ENCODE results near the gene GP1BA. TPM values are rescaled to one million over a fixed set of nuclear protein-coding genes. Genes with fewer than 3 reads are reported as not detected.

GP1BA gene
- total and polyA plus RNA-seq, 11 donors: 0.06 to 0.35 (median 0.20) TPM; not detected in 6

DNA sequence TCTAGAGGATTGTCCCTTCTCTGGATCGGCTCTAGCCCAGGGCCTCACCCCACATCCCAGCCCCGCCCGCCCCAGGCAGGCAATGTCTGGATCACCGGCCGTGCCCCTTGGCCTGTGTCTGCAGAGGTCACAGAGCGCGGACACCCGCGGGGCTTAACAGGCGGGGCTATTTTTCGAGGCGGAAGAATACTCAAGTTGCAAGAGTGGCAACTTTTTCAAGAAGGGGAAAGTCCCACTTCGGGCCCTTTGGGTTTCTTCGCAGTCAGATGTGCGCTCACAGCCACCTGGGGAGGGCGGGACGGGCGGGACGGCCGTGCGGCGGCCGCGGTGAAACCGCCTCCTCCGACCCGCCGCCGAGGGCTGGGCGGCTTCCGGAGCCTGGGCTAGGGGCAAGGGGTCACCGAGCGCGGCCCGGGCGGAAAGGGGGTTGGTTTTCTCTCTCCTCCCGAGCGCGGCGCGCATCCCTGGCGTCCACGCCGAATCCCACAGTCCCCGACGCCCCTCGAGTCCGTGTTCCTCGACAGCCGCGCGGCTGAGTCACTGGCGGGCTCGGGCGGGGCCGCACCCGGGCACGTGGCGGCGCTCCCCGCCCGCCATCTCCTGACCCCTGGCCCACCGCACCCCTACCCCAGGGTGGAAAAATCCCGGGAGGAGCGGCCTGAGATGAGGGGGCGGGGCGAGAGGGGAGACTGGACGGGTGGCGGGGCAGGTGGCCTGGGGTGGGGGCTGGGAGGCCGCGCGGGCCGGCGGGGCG, 17.4 kb downstream of the GP1BA start:
- no peak for TF ChIP-seq POLR2A (IDR thresholded peaks at IDR 0.05)
- TF ChIP-seq, protein P1, sequence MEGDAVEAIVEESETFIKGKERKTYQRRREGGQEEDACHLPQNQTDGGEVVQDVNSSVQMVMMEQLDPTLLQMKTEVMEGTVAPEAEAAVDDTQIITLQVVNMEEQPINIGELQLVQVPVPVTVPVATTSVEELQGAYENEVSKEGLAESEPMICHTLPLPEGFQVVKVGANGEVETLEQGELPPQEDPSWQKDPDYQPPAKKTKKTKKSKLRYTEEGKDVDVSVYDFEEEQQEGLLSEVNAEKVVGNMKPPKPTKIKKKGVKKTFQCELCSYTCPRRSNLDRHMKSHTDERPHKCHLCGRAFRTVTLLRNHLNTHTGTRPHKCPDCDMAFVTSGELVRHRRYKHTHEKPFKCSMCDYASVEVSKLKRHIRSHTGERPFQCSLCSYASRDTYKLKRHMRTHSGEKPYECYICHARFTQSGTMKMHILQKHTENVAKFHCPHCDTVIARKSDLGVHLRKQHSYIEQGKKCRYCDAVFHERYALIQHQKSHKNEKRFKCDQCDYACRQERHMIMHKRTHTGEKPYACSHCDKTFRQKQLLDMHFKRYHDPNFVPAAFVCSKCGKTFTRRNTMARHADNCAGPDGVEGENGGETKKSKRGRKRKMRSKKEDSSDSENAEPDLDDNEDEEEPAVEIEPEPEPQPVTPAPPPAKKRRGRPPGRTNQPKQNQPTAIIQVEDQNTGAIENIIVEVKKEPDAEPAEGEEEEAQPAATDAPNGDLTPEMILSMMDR (IDR thresholded peaks at IDR 0.05): no peak
- WGBS, 4 donors: 0 to 1% (median 1%) methylated on average over 42 to 75 of the region's 75 CpGs
- Histone ChIP-seq H3K27me3 (no peaks in the 10 kb centered on the region), H3K9me3 (no peaks in the 10 kb centered on the region), H3K36me3 (peaks cover 0 to 25% (median 23%) of the 10 kb centered on the region in 9 donors), H3K4me3 (peak overlapping the region; percentile 42 to 100 (median 98)), H3K4me1 (peaks cover 11 to 76% (median 41%) of the 10 kb centered on the region in 12 donors), H3K27ac (peak overlapping the region; percentile 96 to 100 (median 99))
- intact Hi-C loops (cut with DNase I): loop anchor here in 7 of 10 donors (1.0 to 5.0 kb wide), 5 partner anchors 17 to 47 kb away; partner anchors contain the start of genes SPAG7 (in 6 of the 7), CAMTA2 (in 1 of the 7), INCA1 (in 1 of the 7) and KIF1C (in 1 of the 7)
- ATAC-seq: peak; percentile 10 to 33 (median 25)
- DNase-seq: peak; percentile 77 to 87 (median 82)

DNA sequence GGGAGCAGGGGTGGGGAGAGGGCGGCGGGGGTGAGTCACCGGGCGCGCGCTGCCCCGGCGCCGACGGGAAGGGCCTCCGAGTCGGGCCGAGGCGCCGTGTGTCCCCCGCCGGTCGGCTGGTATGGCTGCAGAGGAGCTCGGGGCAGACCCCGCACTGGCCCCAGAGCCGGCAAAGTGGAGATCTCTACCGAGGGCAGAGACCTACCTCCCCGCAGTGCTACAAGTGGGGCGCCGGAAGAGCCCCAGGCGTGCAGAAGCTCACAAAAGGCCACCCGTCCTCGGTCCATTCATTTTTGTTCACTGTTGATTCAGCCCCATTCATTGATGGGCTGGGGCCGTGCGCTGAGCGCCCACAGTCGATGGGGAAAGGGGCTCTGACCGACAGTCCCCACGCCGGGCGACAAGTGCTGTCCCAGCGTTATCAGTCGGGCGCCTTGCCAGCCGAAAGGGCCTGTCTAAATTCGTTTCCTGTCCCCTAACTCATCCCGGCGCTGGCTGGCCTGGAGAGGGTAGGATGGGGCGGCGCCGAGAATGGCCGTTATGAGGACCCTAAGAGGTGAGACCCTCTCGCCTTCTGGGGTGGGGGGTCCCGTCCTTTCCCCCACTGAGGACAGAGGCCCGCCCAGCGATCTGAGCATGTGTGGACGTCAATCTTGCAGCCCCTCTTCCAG, 18.1 kb downstream of the GP1BA start:
- H3K9me3 ChIP-seq: no peaks in the 10 kb centered on the region
- intact Hi-C loops (cut with DNase I): loop anchor here in 3 of 10 donors (1.0 to 2.0 kb wide), 3 partner anchors 17 to 19 kb away; partner anchors contain the start of gene SPAG7 (in 2 of the 3)
- peak overlapping the region; percentile 96 to 100 (median 99) for H3K27ac ChIP-seq
- TF ChIP-seq, protein P1 (IDR thresholded peaks at IDR 0.05): no peak
- TF ChIP-seq POLR2A (IDR thresholded peaks at IDR 0.05): peak in 1 of 2 donors; percentile 3
- no peaks in the 10 kb centered on the region for H3K27me3 ChIP-seq
- ATAC-seq (peak in 3 of 4 donors; percentile 10 to 52 (median 36)), DNase-seq (peak; percentile 75 to 91 (median 84))
- H3K4me3 ChIP-seq: peak overlapping the region; percentile 42 to 100 (median 98)
- peaks cover 0 to 21% (median 16%) of the 10 kb centered on the region in 9 donors for H3K36me3 ChIP-seq
- H3K4me1 ChIP-seq: peaks cover 7 to 69% (median 34%) of the 10 kb centered on the region in 12 donors
- 3 to 5% (median 4%) methylated on average over 40 to 52 of the region's 52 CpGs for WGBS, 4 donors

DNA sequence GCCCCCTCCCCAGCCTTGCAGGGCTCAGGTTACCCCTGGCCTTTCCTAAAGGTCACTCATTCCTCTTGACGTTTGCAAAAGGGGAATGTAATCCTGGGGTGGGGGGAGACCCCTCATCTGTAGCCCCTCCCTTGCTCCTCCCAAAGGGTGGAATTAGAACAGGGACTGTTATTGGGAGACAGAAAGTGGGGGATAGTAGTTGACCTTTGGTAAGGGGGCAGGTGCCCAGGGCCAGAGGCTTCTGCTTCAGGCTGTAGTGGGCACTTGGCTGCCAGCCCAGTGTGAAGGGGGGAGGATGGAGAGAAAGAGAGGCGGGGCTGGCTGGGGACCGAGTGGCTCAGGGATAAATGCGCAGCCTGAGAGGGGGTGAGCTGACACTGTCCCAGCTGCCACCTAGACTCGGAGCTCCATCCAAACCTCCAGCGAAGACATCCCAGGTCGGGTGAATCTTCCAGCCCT, 18.7 kb downstream of the GP1BA start, which contains the start of gene ENO3:
ENO3 (plus strand) TSS at position 374 of the 459 bp plus-strand sequence. CDS start 711 bp downstream, outside the sequence.
- H3K27ac ChIP-seq: peak within 1 kb of the TSS; percentile 96 to 100 (median 99)
- DNase-seq (peak in 4 of 5 donors; percentile 61 to 77 (median 72)), ATAC-seq (peak in 3 of 4 donors; percentile 2 to 19 (median 9))
- peak within 1 kb of the TSS; percentile 42 to 100 (median 98) for H3K4me3 ChIP-seq
- intact Hi-C loops (cut with DNase I): loop anchor here in 3 of 10 donors (1.0 to 2.0 kb wide), 3 partner anchors 16 to 18 kb away; partner anchors contain the start of gene SPAG7 (in 2 of the 3)
- no peaks in the 10 kb centered on the region for H3K27me3 ChIP-seq
- 32 to 41% (median 35%) methylated on average over 7 of the region's 7 CpGs for WGBS, 4 donors
- no peak for TF ChIP-seq POLR2A (IDR thresholded peaks at IDR 0.05)
- TF ChIP-seq, protein P1 (IDR thresholded peaks at IDR 0.05): no peak
- peaks cover 2 to 63% (median 28%) of the 10 kb centered on the region in 12 donors for H3K4me1 ChIP-seq
- H3K36me3 ChIP-seq: peaks cover 0 to 19% (median 11%) of the 10 kb centered on the region in 9 donors
- no peaks in the 10 kb centered on the region for H3K9me3 ChIP-seq
